ENCODE results near the gene RXRA. TPM values are rescaled to one million over a fixed set of nuclear protein-coding genes. Genes with fewer than 3 reads are reported as not detected.

RXRA gene
- total and polyA plus RNA-seq, 2 donors (not counting 3 experiments of a cell fraction or from before 2014, with no cell fraction given) = 15.4 to 37.4 TPM

GRCh38 chr9:134406366-134407120, 80.3 kb downstream of the RXRA start:
- BruUV-seq (replicated peaks) = no TSS peak
- Histone ChIP-seq H3K9ac (replicated peaks; ENCODE audit: extremely low read depth, insufficient read depth, low read length) (peak overlapping the region; percentile 68), H3K27me3 (ENCODE audit: control insufficient read depth in 2 of 2, insufficient read depth in 2 of 2, low read length in 2 of 2) (no peaks in the 10 kb centered on the region), H3K36me3 (ENCODE audit: control insufficient read depth in 2 of 2, extremely low read depth in 1 of 2, insufficient read depth in 2 of 2, low read length in 2 of 2) (no peaks in the 10 kb centered on the region), H4K20me1 (replicated peaks; ENCODE audit: control insufficient read depth, extremely low read depth, insufficient read depth, low read length) (no peaks in the 10 kb centered on the region), H3K9me3 (replicated peaks; ENCODE audit: control insufficient read depth, insufficient read depth, low read length) (no peaks in the 10 kb centered on the region), H2AFZ (ENCODE audit: low read depth, low read length) (no peak overlapping the region), H3K4me1 (ENCODE audit: control insufficient read depth, extremely low read depth, insufficient read depth, low read length) (peaks cover 45% of the 10 kb centered on the region), H3K27ac (ENCODE audit: insufficient read depth, low read depth, low read length) (peak overlapping the region; percentile 94), H3K4me2 (ENCODE audit: insufficient read depth, low read length) (peak overlapping the region; percentile 40), H3K4me3 (replicated peaks in 1 of 3; ENCODE audit: insufficient read depth in 1 of 3, low read depth in 1 of 3, low read length in 3 of 3) (no peak overlapping the region), H3K9me1 (replicated peaks; ENCODE audit: control insufficient read depth, extremely low read depth, insufficient read depth, low read length) (no peaks in the 10 kb centered on the region), H3K79me2 (ENCODE audit: control insufficient read depth, insufficient read depth, low read length) (peaks cover 3% of the 10 kb centered on the region)
- ChIA-PET POLR2A (no interaction called here), CTCF (interaction anchor here (0.5 to 2.5 kb wide), 14 partner anchors 10 to 377 kb away, joined by 3 to 10 read pairs (median 4); no protein-coding TSS in a partner anchor)
- TF ChIP-seq, protein P1, sequence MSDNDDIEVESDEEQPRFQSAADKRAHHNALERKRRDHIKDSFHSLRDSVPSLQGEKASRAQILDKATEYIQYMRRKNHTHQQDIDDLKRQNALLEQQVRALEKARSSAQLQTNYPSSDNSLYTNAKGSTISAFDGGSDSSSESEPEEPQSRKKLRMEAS (IDR thresholded peaks at IDR 0.05; ENCODE audit: insufficient read depth, insufficient read length) = no peak
- TF ChIP-seq GATA2 (IDR thresholded peaks at IDR 0.05; ENCODE audit: insufficient read depth, insufficient read length, low read depth, low read length) (no peak), POLR2AphosphoS5 (IDR thresholded peaks at IDR 0.05; ENCODE audit: insufficient read depth, low read depth, low read length) (no peak), FOS (IDR thresholded peaks at IDR 0.05; ENCODE audit: borderline replicate concordance, insufficient read depth, low read length) (no peak), CTCF (IDR thresholded peaks at IDR 0.05; ENCODE audit: extremely low read depth in 1 of 2, insufficient read depth in 1 of 2, low read depth in 1 of 2, low read length in 2 of 2) (no peak), EZH2 (IDR thresholded peaks at IDR 0.05; ENCODE audit: borderline replicate concordance, low read depth, low read length, severe bottlenecking) (no peak), POLR2A (IDR thresholded peaks at IDR 0.05; ENCODE audit: low read depth, low read length) (no peak), JUN (IDR thresholded peaks at IDR 0.05; ENCODE audit: borderline replicate concordance, insufficient read depth, insufficient read length, low read depth) (no peak), MYC (IDR thresholded peaks at IDR 0.05; ENCODE audit: low read depth, low read length) (no peak)
- FAIRE-seq (no peak), DNase-seq (ENCODE audit: low read depth, low spot score) (no peak)
- intact Hi-C loops (cut with micrococcal nuclease) (loop anchor here (1.0 to 2.0 kb wide), 3 partner anchors 9 to 78 kb away; no protein-coding TSS in a partner anchor), dilution Hi-C loops (cut with MboI; ENCODE audit: extremely low pct_ligation_motif_present, low sequenced_read_pairs) (no loop called here)

All from endothelial cell of umbilical vein (primary cell).